Heart left ventricle (tissue), 16 donors: ENCODE measurements around the gene OR2H2. TPM values are rescaled to one million over a fixed set of nuclear protein-coding genes. Genes with fewer than 3 reads are reported as not detected.

Experiments used
- ATAC-seq, 4 donors: fragments of 200-7000 bp; cut with Tn5 transposase; one replicate each; pipeline ENCODE4 v1.9.1; 2020 to 2022; ENCODE audit warnings: moderate library complexity in 4 of 4, mild to moderate bottlenecking in 3 of 4, moderate number of reproducible peaks in 1 of 4
- DNase-seq, 5 donors: peaks; one replicate each; pipeline ENCODE4 v3.0.0-alpha.2; 2020
- H3K27ac ChIP-seq, 12 donors: fragments of 200-600 bp; sonication (generic) in 4 of 12; one replicate each; pipeline versions ENCODE4 v1.5.0 to v1.8.0; 2016 to 2022; ENCODE audit warnings: mild to moderate bottlenecking in 2 of 12
- H3K27me3 ChIP-seq, 9 donors: fragments of 200-600 bp; sonication (generic) in 2 of 9; one replicate each; pipeline versions ENCODE4 v1.5.1 to v1.8.0; 2016 to 2022; ENCODE audit warnings: mild to moderate bottlenecking in 3 of 9
- H3K36me3 ChIP-seq, 9 donors: fragments of 200-600 bp; sonication (generic) in 2 of 9; one replicate each; pipeline versions ENCODE4 v1.5.0 to v1.8.0; 2018 to 2022; ENCODE audit warnings: mild to moderate bottlenecking in 2 of 9
- H3K4me1 ChIP-seq, 12 donors: fragments of 200-600 bp; sonication (generic) in 4 of 12; one replicate each; pipeline versions ENCODE4 v1.5.0 to v1.8.0; 2016 to 2022; ENCODE audit warnings: mild to moderate bottlenecking in 3 of 12
- H3K4me3 ChIP-seq, 12 donors: fragments of 200-600 bp; sonication (generic) in 4 of 12; one replicate each; pipeline versions ENCODE4 v1.5.0 to v1.8.0; 2017 to 2022; ENCODE audit warnings: mild to moderate bottlenecking in 9 of 12, moderate library complexity in 4 of 12
- H3K9me3 ChIP-seq, 12 donors: fragments of 200-600 bp; sonication (generic) in 4 of 12; one replicate each; pipeline versions ENCODE4 v1.5.0 to v1.8.0; 2016 to 2022; ENCODE audit warnings: mild to moderate bottlenecking in 1 of 12
- POLR2A ChIP-seq, 2 donors: fragments of 450-650 bp; IDR thresholded peaks; one replicate each; pipeline ENCODE4 v1.6.1; 2017; ENCODE audit warnings: antibody characterized with exemption in 2 of 2, mild to moderate bottlenecking in 2 of 2, moderate library complexity in 2 of 2
- WGBS, 4 donors: extraction: QIAGEN DNeasy Blood & Tissue Kit in 2 of 4; methylation state at CpG; one replicate each; pipeline versions ENCODE4 v1.1.5 to v1.1.7; 2013 to 2018; 5-methylcytosine and 5-hydroxymethylcytosine counted together
- intact Hi-C, 10 donors: fragments of 100-400 bp; cut with DNase I; formaldehyde crosslinking; loops; one replicate each; pipeline versions ENCODE4 v1.11.1 to v1.14.2; 2022
- polyA plus RNA-seq, 2 donors: library from polyadenylated mRNA; stranded (reverse); fragments of 200-250 nt; gene quantifications; one replicate each; pipeline ENCODE4 v1.2.3, GENCODE V29; 2013
- total RNA-seq, 9 donors: library from RNA; depleted of rRNA in 2 of 9; stranded (reverse); fragments of >200 nt in 2 of 9; fragmentation: NEBNext Ultra II Directional in 3 of 9; extraction: Animal tissue kit (Norgen Biotek cat#: 25700) in 3 of 9; gene quantifications; one replicate each; pipeline versions ENCODE4 v1.1.0 to v1.2.4, GENCODE V29; 2016 to 2023
- TF ChIP-seq, protein P1 (sequence below), 12 donors: fragments of 200-600 bp; sonication (generic) in 4 of 12; IDR thresholded peaks; one replicate each; pipeline versions ENCODE4 v1.5.0 to v1.8.0; 2018 to 2022; ENCODE audit warnings: antibody characterized with exemption in 12 of 12, mild to moderate bottlenecking in 5 of 12
- donor health status: ischemic (EF 13 %, LVEDD 7.1; RV severe dilation, severe dysfunction).
- donor health status: healthy with polysubstance abuse.
- donor health status: DM: no; HTN: yes; CAD: no.
- donor health status: DM: no; HTN: no; CAD: no.
- donor health status: ischemic (EF 25% LVEDD 6.9; RV normal size, moderate dysfunction).
- donor health status: ischemic (EF 25% LVEDD 5.7; RV mildly dilated, moderate dysfunction).
- donor health status: healthy.
- donor health status: DM: yes; HTN: yes; CAD: no.
- donor health status: ischemic (EF 35%, LVEDD 5.7; RV mildly dilated, moderate dysfunction).
- donor health status: nonischemic (EF 11% LVEDD 7.7; RV severe dilation, severe dysfunction).
- donor health status: DM: yes; HTN: yes; CAD: no.
- donor health status: PGD.
- donor health status: ischemic (EF 29% LVEDD 5.4; RV normal size, mild dysfunction).
- donor health status: nonischemic (EF 23%, LVEDD 6.1; RV moderate dilation, normal function).

OR2H2 gene
- total and polyA plus RNA-seq, 11 donors, result not detected

DNA sequence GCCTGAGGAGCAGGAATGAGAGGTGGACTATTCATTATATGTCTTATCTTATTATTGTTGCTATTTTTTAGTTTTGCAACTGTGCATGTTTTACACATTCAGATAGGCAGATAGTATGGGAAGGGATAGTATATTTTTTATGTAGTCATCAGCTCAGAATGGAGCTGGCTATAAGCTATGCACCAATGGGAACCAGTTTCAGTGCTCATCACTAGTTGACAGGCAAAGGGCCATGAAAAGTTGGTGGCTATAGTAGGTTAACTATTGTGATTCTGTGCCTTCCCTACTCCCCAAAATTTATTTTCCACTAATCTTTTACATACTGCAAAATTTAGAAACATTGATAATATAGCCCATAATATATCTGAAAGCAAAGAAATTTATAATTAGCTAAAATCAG, 20.0 kb upstream of the OR2H2 start:
- H3K9me3 ChIP-seq, result no peaks in the 10 kb centered on the region
- H3K27me3 ChIP-seq, result peaks cover 0 to 45% (median 12%) of the 10 kb centered on the region in 9 donors
- TF ChIP-seq, protein P1, sequence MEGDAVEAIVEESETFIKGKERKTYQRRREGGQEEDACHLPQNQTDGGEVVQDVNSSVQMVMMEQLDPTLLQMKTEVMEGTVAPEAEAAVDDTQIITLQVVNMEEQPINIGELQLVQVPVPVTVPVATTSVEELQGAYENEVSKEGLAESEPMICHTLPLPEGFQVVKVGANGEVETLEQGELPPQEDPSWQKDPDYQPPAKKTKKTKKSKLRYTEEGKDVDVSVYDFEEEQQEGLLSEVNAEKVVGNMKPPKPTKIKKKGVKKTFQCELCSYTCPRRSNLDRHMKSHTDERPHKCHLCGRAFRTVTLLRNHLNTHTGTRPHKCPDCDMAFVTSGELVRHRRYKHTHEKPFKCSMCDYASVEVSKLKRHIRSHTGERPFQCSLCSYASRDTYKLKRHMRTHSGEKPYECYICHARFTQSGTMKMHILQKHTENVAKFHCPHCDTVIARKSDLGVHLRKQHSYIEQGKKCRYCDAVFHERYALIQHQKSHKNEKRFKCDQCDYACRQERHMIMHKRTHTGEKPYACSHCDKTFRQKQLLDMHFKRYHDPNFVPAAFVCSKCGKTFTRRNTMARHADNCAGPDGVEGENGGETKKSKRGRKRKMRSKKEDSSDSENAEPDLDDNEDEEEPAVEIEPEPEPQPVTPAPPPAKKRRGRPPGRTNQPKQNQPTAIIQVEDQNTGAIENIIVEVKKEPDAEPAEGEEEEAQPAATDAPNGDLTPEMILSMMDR (IDR thresholded peaks at IDR 0.05), result no peak
- no peak for TF ChIP-seq POLR2A (IDR thresholded peaks at IDR 0.05)
- no peak overlapping the region for H3K4me3 ChIP-seq
- DNase-seq (no peak), ATAC-seq (no peak)
- no peak overlapping the region for H3K27ac ChIP-seq
- no peaks in the 10 kb centered on the region for H3K4me1 ChIP-seq
- intact Hi-C loops, result no loop called here
- H3K36me3 ChIP-seq, result no peaks in the 10 kb centered on the region

DNA sequence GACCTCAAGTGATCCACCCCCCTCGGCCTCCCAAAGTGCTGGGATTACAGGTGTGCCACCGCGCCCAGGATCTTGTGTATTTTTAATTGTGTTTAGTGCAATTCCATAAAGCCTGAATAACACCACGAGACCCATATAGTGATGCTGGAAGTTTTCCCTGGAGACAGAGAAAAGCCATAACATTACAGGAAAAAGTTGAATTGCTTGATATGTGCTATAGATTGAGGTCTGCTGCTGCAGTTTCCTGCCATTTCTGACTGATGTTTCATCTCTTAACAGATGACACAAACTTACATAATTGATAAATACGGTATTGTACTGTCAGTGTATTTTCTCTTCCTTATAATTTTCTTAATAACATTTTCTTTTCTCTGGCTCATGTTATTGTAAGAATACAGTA, 18.1 kb upstream of the OR2H2 start:
- H3K4me3 ChIP-seq, result no peak overlapping the region
- intact Hi-C loops, result no loop called here
- 73 to 82% (median 77%) methylated on average over 5 of the region's 5 CpGs for WGBS, 4 donors
- DNase-seq, result no peak
- no peak overlapping the region for H3K27ac ChIP-seq
- TF ChIP-seq POLR2A (IDR thresholded peaks at IDR 0.05), result no peak
- TF ChIP-seq, protein P1 (IDR thresholded peaks at IDR 0.05), result no peak
- no peaks in the 10 kb centered on the region for H3K9me3 ChIP-seq
- H3K36me3 ChIP-seq, result no peaks in the 10 kb centered on the region
- no peak for ATAC-seq
- no peaks in the 10 kb centered on the region for H3K4me1 ChIP-seq
- peaks cover 0 to 46% (median 8%) of the 10 kb centered on the region in 9 donors for H3K27me3 ChIP-seq

DNA sequence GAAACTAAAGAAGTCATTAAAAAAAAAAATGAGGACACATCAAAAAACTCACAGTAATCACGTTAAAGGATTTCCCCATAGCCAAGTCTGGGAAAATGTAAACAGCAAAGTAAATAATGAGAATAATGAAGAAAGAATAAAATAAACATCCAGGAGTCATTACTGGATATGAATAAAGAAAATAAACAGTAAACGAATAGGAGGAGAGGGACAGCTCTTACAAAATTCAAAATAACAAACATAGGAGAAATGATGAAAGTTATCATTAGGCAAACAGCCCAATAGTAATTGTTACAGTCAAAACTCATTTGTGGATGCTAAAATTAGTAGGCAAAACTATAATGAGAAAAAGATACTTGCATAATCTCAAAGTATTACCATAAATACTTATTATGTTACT, 17.4 kb upstream of the OR2H2 start:
- 56 to 70% (median 66%) methylated on average over 2 of the region's 2 CpGs for WGBS, 4 donors

DNA sequence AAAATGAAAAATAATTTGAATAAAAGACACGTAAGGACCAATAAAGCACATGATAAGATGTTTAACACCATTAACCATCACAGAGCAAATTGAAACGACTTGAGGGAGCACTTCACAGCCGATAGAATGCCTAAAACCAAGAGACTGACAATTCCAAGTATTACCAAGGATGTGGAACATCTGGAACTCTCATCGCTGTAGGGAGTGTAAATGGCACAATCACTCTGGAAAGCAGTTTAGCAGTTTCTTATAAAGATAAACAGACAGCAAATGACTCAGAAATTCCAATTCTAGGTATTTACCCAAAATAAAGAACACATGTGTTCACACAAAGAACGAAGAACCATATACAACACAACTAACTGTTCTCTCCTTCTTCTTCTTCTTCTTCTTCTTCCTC, 16.9 kb upstream of the OR2H2 start:
- intact Hi-C loops, result no loop called here
- DNase-seq (no peak), ATAC-seq (no peak)
- peaks cover 0 to 46% (median 8%) of the 10 kb centered on the region in 9 donors for H3K27me3 ChIP-seq
- TF ChIP-seq, protein P1 (IDR thresholded peaks at IDR 0.05), result no peak
- TF ChIP-seq POLR2A (IDR thresholded peaks at IDR 0.05), result no peak
- H3K4me1 ChIP-seq, result no peaks in the 10 kb centered on the region
- H3K9me3 ChIP-seq, result no peaks in the 10 kb centered on the region
- no peak overlapping the region for H3K4me3 ChIP-seq
- H3K27ac ChIP-seq, result no peak overlapping the region
- H3K36me3 ChIP-seq, result no peaks in the 10 kb centered on the region
- 57 to 63% (median 60%) methylated on average over 5 of the region's 5 CpGs for WGBS, 4 donors

More for the DNA sequence above, 17.4 kb upstream of the OR2H2 start:
- H3K9me3 ChIP-seq, result no peaks in the 10 kb centered on the region
- intact Hi-C loops, result no loop called here
- no peak for ATAC-seq
- TF ChIP-seq, protein P1 (IDR thresholded peaks at IDR 0.05), result no peak
- no peak for TF ChIP-seq POLR2A (IDR thresholded peaks at IDR 0.05)
- no peak for DNase-seq
- H3K27ac ChIP-seq, result no peak overlapping the region
- H3K4me1 ChIP-seq, result no peaks in the 10 kb centered on the region
- no peak overlapping the region for H3K4me3 ChIP-seq
- H3K27me3 ChIP-seq, result peaks cover 0 to 46% (median 8%) of the 10 kb centered on the region in 9 donors
- H3K36me3 ChIP-seq, result no peaks in the 10 kb centered on the region
